GM12878 (cell line): ENCODE results near the gene TCN1. TPM values are rescaled to one million over a fixed set of nuclear protein-coding genes. Genes with fewer than 3 reads are reported as not detected.

Experiments
- ATAC-seq: fragments of 200-7000 bp; cut with Tn5 transposase; 3 replicates; pipeline ENCODE4 v1.9.1; 2020; ENCODE audit warnings: mild to moderate bottlenecking, moderate library complexity
- BruUV-seq: library from RNA; stranded (reverse); fragments of 400-500 nt; replicated peaks from 2 replicates; lab custom pipeline; 2021; lab: Mats Ljungman, UMichigan
- CTCF ChIA-PET: fragments of 300-600 bp; sonication (Branson Sonifier 250); formaldehyde crosslinking; extraction: SDS; loops from one replicate; lab custom pipeline; 2021; ENCODE audit warnings: inconsistent platforms; lab: Yijun Ruan, JAX
- POLR2A ChIA-PET: fragments of 350-600 bp; formaldehyde crosslinking; extraction: SDS; loops from one replicate; lab custom pipeline; 2021; ENCODE audit warnings: inconsistent platforms; lab: Charles Lee
- RAD21 ChIA-PET: fragments of 300-600 bp; sonication (Branson Sonifier 250); formaldehyde crosslinking; loops from one replicate; lab custom pipeline; 2023; ENCODE audit warnings: antibody characterized with exemption; ENCODE audit not compliant: unreplicated experiment; lab: Charles Lee
- SMC1A ChIA-PET: fragments of 300-600 bp; sonication (Branson Sonifier 250); formaldehyde crosslinking; loops from one replicate; lab custom pipeline; 2023; ENCODE audit not compliant: unreplicated experiment, uncharacterized antibody; lab: Charles Lee
- DNase-seq: peaks from one replicate; pipeline ENCODE4 v3.0.0-alpha.2; 2011; ENCODE audit warnings: low read depth, low spot score
- FAIRE-seq: peaks from 3 replicates; lab custom pipeline; 2011; peaks lifted over from hg19 to GRCh38; lab: Jason Lieb, UNC
- H2AFZ ChIP-seq: 2 replicates; pipeline ENCODE4 v1.6.0; 2011; ENCODE audit warnings: low read depth, low read length, control low read depth; ENCODE audit not compliant: control insufficient read depth
- H3K27ac ChIP-seq: 2 replicates; pipeline ENCODE4 v1.5.1; 2011; ENCODE audit warnings: control low read depth; ENCODE audit not compliant: control insufficient read depth, insufficient read depth
- H3K27me3 ChIP-seq, 2 experiments: replicated peaks in 1 of 2; 2 replicates each; pipeline versions ENCODE4 v1.6.0 to v1.6.1; 2011; ENCODE audit warnings: low read length in 1 of 2; ENCODE audit not compliant: control insufficient read depth in 2 of 2, insufficient read depth in 2 of 2
- H3K36me3 ChIP-seq, 2 experiments: 2 replicates each; pipeline ENCODE4 v1.5.1; 2011; ENCODE audit warnings: low read length in 1 of 2; ENCODE audit not compliant: control insufficient read depth in 2 of 2, insufficient read depth in 2 of 2
- H3K4me1 ChIP-seq: 2 replicates; pipeline ENCODE4 v1.6.1; 2011; ENCODE audit warnings: mild to moderate bottlenecking, low read length, moderate library complexity, mixed read lengths; ENCODE audit not compliant: control insufficient read depth, insufficient read depth
- H3K4me2 ChIP-seq: 2 replicates; pipeline ENCODE4 v1.6.0; 2011; ENCODE audit warnings: control low read depth; ENCODE audit not compliant: control insufficient read depth, insufficient read depth
- H3K4me3 ChIP-seq: fragments of 200-600 bp; sonication (generic); 2 replicates; pipeline ENCODE4 v1.5.1; 2016
- H3K79me2 ChIP-seq: 2 replicates; pipeline ENCODE4 v1.6.0; 2011; ENCODE audit warnings: low read length; ENCODE audit not compliant: control insufficient read depth, insufficient read depth
- H3K9ac ChIP-seq: 2 replicates; pipeline ENCODE4 v1.8.0; 2011; ENCODE audit warnings: low read length, control low read depth, mixed read lengths; ENCODE audit not compliant: control insufficient read depth, insufficient read depth
- H3K9me3 ChIP-seq: replicated peaks from 3 replicates; pipeline ENCODE4 v1.5.1; 2011; ENCODE audit warnings: mild to moderate bottlenecking, low read length; ENCODE audit not compliant: control insufficient read depth, insufficient read depth
- H4K20me1 ChIP-seq: 2 replicates; pipeline ENCODE4 v1.6.0; 2011; ENCODE audit not compliant: control insufficient read depth, insufficient read depth
- BACH1 ChIP-seq: fragments of 450-650 bp; IDR thresholded peaks from 2 replicates; pipeline ENCODE4 v1.6.1; 2017; ENCODE audit warnings: mild to moderate bottlenecking, borderline replicate concordance
- KDM1A ChIP-seq: fragments of 200-600 bp; sonication (generic); IDR thresholded peaks from 2 replicates; pipeline ENCODE4 v1.6.1; 2016; ENCODE audit warnings: borderline replicate concordance
- SREBF1 ChIP-seq: IDR thresholded peaks from 2 replicates; pipeline ENCODE4 v1.6.1; 2012; ENCODE audit warnings: mild to moderate bottlenecking, low read length
- ZNF384 ChIP-seq: IDR thresholded peaks from 2 replicates; pipeline ENCODE4 v1.6.1; 2012; ENCODE audit warnings: low read depth, mild to moderate bottlenecking, low read length, improper control_type of control experiment, borderline replicate concordance
- WGBS: methylation state at CpG from one replicate; pipeline ENCODE4 v1.1.6; 2016; ENCODE audit warnings: low lambda C conversion rate; ENCODE audit not compliant: insufficient replicate concordance, insufficient coverage; ENCODE audit errors: missing lambda C conversion rate; 5-methylcytosine and 5-hydroxymethylcytosine counted together
- in situ Hi-C: fragments of 300-500 bp; cut with MboI; formaldehyde crosslinking; loops from 9 replicates; pipeline ENCODE4 v1.14.3; 2018; ENCODE audit warnings: mixed read lengths
- intact Hi-C: fragments of 100-400 bp; cut with micrococcal nuclease; formaldehyde crosslinking; loops from one replicate; pipeline ENCODE4 v1.14.2; 2022; ENCODE audit not compliant: unreplicated experiment
- polyA plus RNA-seq, 11 experiments: library from polyadenylated mRNA; depleted of rRNA in 4 of 11; unstranded in 6 of 11; stranded (reverse) in 5 of 11; fragments of >200 nt; fragmentation: Nextera tagmentation in 4 of 11; fragmentation: Illumina TruSeq in 1 of 11; extraction: Ambion mirVana in 4 of 11; extraction: Trizol in 1 of 11; gene quantifications; 1 replicate in 1 of 11; 2 replicates in 10 of 11; pipeline versions ENCODE4 v1.2.1 to v1.2.3, GENCODE V29; 2011 to 2016; ENCODE audit warnings: inconsistent platforms in 2 of 11, missing spikeins in 2 of 11, low read depth in 1 of 11
- total RNA-seq, 4 experiments: library from RNA; depleted of rRNA in 3 of 4; stranded (reverse); fragments of >200 nt in 3 of 4; fragmentation: Illumina TruSeq in 1 of 4; extraction: Trizol in 1 of 4; gene quantifications; 2 replicates each; pipeline versions ENCODE4 v1.2.1 to v1.2.3, GENCODE V29; 2013 to 2021
- TF ChIP-seq, protein P1 (sequence below): IDR thresholded peaks from 2 replicates; pipeline ENCODE4 v1.6.1; 2012; ENCODE audit warnings: low read depth, low read length, improper control_type of control experiment
- TF ChIP-seq, protein P2 (sequence below): IDR thresholded peaks from 2 replicates; pipeline ENCODE4 v1.6.1; 2012; ENCODE audit warnings: low read depth, low read length, improper control_type of control experiment

The TCN1 gene
- total and polyA plus RNA-seq, 10 of the 15 experiments (the other 5 are each of a cell fraction or from before 2014, with no cell fraction given), result not detected

DNA sequence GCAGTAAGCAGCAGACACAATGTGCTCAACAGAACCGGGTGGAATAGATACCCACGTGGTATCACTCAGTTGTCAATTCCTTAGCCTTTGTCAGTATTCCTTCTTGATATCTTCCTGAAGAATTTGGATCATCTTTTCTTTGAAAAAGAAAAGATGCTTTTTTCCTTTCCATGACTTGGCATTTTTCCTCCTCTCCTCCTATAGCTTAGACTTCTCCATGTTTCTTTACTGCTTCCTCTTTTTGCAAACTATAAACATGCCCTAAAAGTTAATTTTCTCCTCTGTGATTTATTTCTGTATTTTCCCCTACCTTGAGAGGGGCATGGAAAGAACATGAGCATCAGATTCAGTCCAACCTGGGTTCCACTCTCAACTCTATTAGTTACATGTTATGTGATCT is 32.7 kb downstream of the TCN1 start:
- Histone ChIP-seq H3K9ac (no peak overlapping the region), H4K20me1 (no peaks in the 10 kb centered on the region), H3K4me1 (no peaks in the 10 kb centered on the region), H2AFZ (no peak overlapping the region), H3K79me2 (no peaks in the 10 kb centered on the region), H3K27me3 (no peaks in the 10 kb centered on the region), H3K27ac (no peak overlapping the region), H3K36me3 (no peaks in the 10 kb centered on the region), H3K4me3 (no peak overlapping the region), H3K9me3 (no peaks in the 10 kb centered on the region), H3K4me2 (no peak overlapping the region)
- ChIA-PET POLR2A (no interaction called here), SMC1A (no interaction called here), RAD21 (no interaction called here), CTCF (no interaction called here)
- no TSS peak for BruUV-seq
- ATAC-seq, result no peak
- intact Hi-C loops (no loop called here), in situ Hi-C loops (no loop called here)
- no peak for FAIRE-seq
- TF ChIP-seq KDM1A (no peak), ZNF384 (no peak), SREBF1 (no peak)
- WGBS, result 26% methylated on average over 2 of the region's 2 CpGs
- DNase-seq, result no peak

DNA sequence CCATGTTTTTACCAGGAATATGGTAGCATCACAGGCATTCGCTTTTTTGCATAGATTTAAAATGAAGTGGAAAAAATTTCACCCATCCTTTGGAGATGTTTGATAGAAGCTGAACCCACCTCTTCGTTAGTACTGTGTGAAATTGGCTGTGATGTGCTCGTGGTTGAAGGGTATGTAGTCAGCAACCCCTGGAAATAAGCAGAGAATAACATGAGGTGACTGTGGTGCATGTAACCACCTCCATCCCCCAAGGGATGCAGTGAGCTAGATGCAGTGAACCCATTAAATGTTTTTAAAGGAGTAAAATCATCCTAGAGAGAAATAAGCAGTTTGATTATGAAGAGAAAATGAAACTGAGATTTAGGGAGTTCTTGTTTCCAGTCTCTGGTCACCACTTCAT is 36.9 kb downstream of the TCN1 start:
- H3K4me2 ChIP-seq, result peak overlapping the region; percentile 13; the same call in 1 of the 2 replicates
- TF ChIP-seq, protein P1, sequence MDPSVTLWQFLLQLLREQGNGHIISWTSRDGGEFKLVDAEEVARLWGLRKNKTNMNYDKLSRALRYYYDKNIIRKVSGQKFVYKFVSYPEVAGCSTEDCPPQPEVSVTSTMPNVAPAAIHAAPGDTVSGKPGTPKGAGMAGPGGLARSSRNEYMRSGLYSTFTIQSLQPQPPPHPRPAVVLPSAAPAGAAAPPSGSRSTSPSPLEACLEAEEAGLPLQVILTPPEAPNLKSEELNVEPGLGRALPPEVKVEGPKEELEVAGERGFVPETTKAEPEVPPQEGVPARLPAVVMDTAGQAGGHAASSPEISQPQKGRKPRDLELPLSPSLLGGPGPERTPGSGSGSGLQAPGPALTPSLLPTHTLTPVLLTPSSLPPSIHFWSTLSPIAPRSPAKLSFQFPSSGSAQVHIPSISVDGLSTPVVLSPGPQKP, result no peak
- TF ChIP-seq BACH1, result no peak
- TF ChIP-seq, protein P2, sequence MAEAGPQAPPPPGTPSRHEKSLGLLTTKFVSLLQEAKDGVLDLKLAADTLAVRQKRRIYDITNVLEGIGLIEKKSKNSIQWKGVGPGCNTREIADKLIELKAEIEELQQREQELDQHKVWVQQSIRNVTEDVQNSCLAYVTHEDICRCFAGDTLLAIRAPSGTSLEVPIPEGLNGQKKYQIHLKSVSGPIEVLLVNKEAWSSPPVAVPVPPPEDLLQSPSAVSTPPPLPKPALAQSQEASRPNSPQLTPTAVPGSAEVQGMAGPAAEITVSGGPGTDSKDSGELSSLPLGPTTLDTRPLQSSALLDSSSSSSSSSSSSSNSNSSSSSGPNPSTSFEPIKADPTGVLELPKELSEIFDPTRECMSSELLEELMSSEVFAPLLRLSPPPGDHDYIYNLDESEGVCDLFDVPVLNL, result no peak
- in situ Hi-C loops, result no loop called here

More for the DNA sequence above, 36.9 kb downstream of the TCN1 start:
- DNase-seq (no peak), ATAC-seq (peak; percentile 32; the same call in 2 of the 3 replicates), FAIRE-seq (no peak)
- Histone ChIP-seq H4K20me1 (no peaks in the 10 kb centered on the region), H3K36me3 (no peaks in the 10 kb centered on the region), H3K27ac (no peak overlapping the region), H3K27me3 (no peaks in the 10 kb centered on the region), H3K9ac (no peak overlapping the region), H2AFZ (no peak overlapping the region), H3K9me3 (no peaks in the 10 kb centered on the region), H3K79me2 (no peaks in the 10 kb centered on the region), H3K4me3 (no peak overlapping the region), H3K4me1 (no peaks in the 10 kb centered on the region)
- 0% methylated on average over 3 of the region's 3 CpGs for WGBS
- intact Hi-C loops, result loop anchor here (10.0 kb wide), 1 partner anchor 515 kb away; no protein-coding TSS in a partner anchor
- BruUV-seq, result no TSS peak
- CTCF ChIA-PET, result interaction anchor here (1.4 kb wide), 1 partner anchor 422 kb away, joined by 4 read pairs; no protein-coding TSS in a partner anchor
- SMC1A ChIA-PET, result interaction anchor here (1.2 to 1.9 kb wide), 2 partner anchors 423 to 516 kb away, joined by 3 to 7 read pairs; no protein-coding TSS in a partner anchor
- POLR2A ChIA-PET, result interaction anchor here (0.5 kb wide), 1 partner anchor 157 kb away, joined by 4 read pairs; no protein-coding TSS in a partner anchor
- RAD21 ChIA-PET, result interaction anchor here (0.6 to 1.3 kb wide), 2 partner anchors 385 to 422 kb away, joined by 3 read pairs; no protein-coding TSS in a partner anchor
